ENCODE measurements around the gene UBE2R2. TPM values are rescaled to one million over a fixed set of nuclear protein-coding genes. Genes with fewer than 3 reads are reported as not detected.

The UBE2R2 gene
- total and polyA plus RNA-seq, 9 donors, result 19.6 to 76.0 (median 43.3) TPM

DNA sequence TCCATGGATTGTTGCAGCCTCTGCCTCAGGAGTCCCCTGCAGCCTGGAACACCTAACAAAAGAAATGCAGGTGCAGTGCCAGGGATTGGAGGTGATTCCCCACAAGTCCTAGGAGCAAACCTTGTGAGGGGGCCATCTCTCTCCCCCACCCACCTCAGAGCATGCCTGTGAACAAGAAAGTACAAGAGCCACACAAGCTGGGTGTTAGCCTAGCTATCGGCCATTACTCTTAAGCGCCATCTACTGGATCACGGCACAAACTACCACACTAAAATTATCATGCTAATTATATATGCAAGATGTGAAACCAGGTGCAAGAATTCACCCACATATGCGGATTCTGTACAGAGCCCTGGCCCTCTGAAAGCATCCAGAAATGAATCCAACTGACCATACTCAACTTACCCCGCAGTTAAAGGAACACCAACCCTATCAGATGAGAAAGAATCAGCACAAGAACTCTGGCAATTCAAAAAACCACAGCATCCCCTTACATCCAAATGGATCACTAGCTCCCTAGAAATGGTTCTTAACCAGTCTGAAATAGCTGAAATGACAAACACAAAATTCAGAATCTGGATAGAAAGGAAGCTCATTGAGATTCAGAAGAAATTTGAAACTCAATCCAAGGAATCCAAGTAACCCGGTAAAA, 38.1 kb upstream of the UBE2R2 start:
- Histone ChIP-seq H3K4me1 (ENCODE audit: insufficient read depth) (no peaks in the 10 kb centered on the region), H3K27ac (no peak overlapping the region), H3K9me3 (no peaks in the 10 kb centered on the region), H3K27me3 (no peaks in the 10 kb centered on the region), H3K36me3 (no peaks in the 10 kb centered on the region), H3K4me3 (no peak overlapping the region)
- intact Hi-C loops (cut with DNase I), result no loop called here
- WGBS, 3 donors, result 12 to 16% (median 14%) methylated on average over 6 of the region's 6 CpGs
- no peak for DNase-seq
- TF ChIP-seq POLR2A (IDR thresholded peaks at IDR 0.05) (no peak), EP300 (IDR thresholded peaks at IDR 0.05) (no peak)
- TF ChIP-seq, protein P1, sequence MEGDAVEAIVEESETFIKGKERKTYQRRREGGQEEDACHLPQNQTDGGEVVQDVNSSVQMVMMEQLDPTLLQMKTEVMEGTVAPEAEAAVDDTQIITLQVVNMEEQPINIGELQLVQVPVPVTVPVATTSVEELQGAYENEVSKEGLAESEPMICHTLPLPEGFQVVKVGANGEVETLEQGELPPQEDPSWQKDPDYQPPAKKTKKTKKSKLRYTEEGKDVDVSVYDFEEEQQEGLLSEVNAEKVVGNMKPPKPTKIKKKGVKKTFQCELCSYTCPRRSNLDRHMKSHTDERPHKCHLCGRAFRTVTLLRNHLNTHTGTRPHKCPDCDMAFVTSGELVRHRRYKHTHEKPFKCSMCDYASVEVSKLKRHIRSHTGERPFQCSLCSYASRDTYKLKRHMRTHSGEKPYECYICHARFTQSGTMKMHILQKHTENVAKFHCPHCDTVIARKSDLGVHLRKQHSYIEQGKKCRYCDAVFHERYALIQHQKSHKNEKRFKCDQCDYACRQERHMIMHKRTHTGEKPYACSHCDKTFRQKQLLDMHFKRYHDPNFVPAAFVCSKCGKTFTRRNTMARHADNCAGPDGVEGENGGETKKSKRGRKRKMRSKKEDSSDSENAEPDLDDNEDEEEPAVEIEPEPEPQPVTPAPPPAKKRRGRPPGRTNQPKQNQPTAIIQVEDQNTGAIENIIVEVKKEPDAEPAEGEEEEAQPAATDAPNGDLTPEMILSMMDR (IDR thresholded peaks at IDR 0.05), result no peak

GRCh38 chr9:33780276-33780675, 36.7 kb upstream of the UBE2R2 start:
- intact Hi-C loops (cut with DNase I), result no loop called here
- no peak overlapping the region for H3K27ac ChIP-seq

GRCh38 chr9:33781736-33782135, 35.2 kb upstream of the UBE2R2 start:
- WGBS, 3 donors, result 81 to 100% (median 87%) methylated on average over 1 of the region's 1 CpG

More at GRCh38 chr9:33780276-33780675, 36.7 kb upstream of the UBE2R2 start:
- Histone ChIP-seq H3K9me3 (no peaks in the 10 kb centered on the region), H3K4me1 (ENCODE audit: insufficient read depth) (no peaks in the 10 kb centered on the region), H3K36me3 (no peaks in the 10 kb centered on the region), H3K27me3 (no peaks in the 10 kb centered on the region), H3K4me3 (no peak overlapping the region)
- DNase-seq, result no peak
- TF ChIP-seq EP300 (IDR thresholded peaks at IDR 0.05) (no peak), POLR2A (IDR thresholded peaks at IDR 0.05) (no peak)
- TF ChIP-seq, protein P1 (IDR thresholded peaks at IDR 0.05), result no peak

GRCh38 chr9:33782395-33783152, 34.4 kb upstream of the UBE2R2 start:
- Histone ChIP-seq H3K27ac (no peak overlapping the region), H3K36me3 (no peaks in the 10 kb centered on the region), H3K27me3 (no peaks in the 10 kb centered on the region), H3K4me3 (no peak overlapping the region), H3K4me1 (ENCODE audit: insufficient read depth) (no peaks in the 10 kb centered on the region), H3K9me3 (no peaks in the 10 kb centered on the region)
- WGBS, 3 donors, result 41 to 48% (median 48%) methylated on average over 4 of the region's 4 CpGs
- DNase-seq, result no peak
- TF ChIP-seq EP300 (IDR thresholded peaks at IDR 0.05) (no peak), POLR2A (IDR thresholded peaks at IDR 0.05) (no peak)
- TF ChIP-seq, protein P1 (IDR thresholded peaks at IDR 0.05), result no peak
- intact Hi-C loops (cut with DNase I), result no loop called here

More at GRCh38 chr9:33781736-33782135, 35.2 kb upstream of the UBE2R2 start:
- H3K4me1 ChIP-seq (ENCODE audit: insufficient read depth), result no peaks in the 10 kb centered on the region
- H3K27me3 ChIP-seq, result no peaks in the 10 kb centered on the region
- H3K36me3 ChIP-seq, result no peaks in the 10 kb centered on the region
- intact Hi-C loops (cut with DNase I), result no loop called here
- H3K9me3 ChIP-seq, result no peaks in the 10 kb centered on the region
- DNase-seq, result no peak
- no peak overlapping the region for H3K4me3 ChIP-seq
- H3K27ac ChIP-seq, result no peak overlapping the region
- TF ChIP-seq POLR2A (IDR thresholded peaks at IDR 0.05) (no peak), EP300 (IDR thresholded peaks at IDR 0.05) (no peak)
- TF ChIP-seq, protein P1 (IDR thresholded peaks at IDR 0.05), result no peak
